GM12878 (cell line): ENCODE measurements around the gene ZNF765. TPM values are rescaled to one million over a fixed set of nuclear protein-coding genes. Genes with fewer than 3 reads are reported as not detected.

Source experiments
- ASH2L ChIP-seq: fragments of 300-600, 200-600 bp; sonication (generic); IDR thresholded peaks from 2 replicates; pipeline ENCODE4 v1.6.1; 2017; ENCODE audit warnings: low read depth, mild to moderate bottlenecking, borderline replicate concordance
- CBX5 ChIP-seq: sonication (generic); IDR thresholded peaks from 2 replicates; pipeline ENCODE4 v1.6.1; 2016; ENCODE audit warnings: low read depth, moderate library complexity, mild to moderate bottlenecking, inconsistent platforms
- CHD1 ChIP-seq: IDR thresholded peaks from 2 replicates; pipeline ENCODE4 v1.6.1; 2012; ENCODE audit warnings: low read depth, low read length, improper control_type of control experiment
- EZH2 ChIP-seq: IDR thresholded peaks from 2 replicates; pipeline ENCODE4 v1.6.1; 2012; ENCODE audit warnings: low read depth, mild to moderate bottlenecking, control low read depth, inconsistent platforms, low read length, borderline replicate concordance; ENCODE audit not compliant: control insufficient read depth
- GATAD2B ChIP-seq: fragments of 450-650 bp; conservative IDR thresholded peaks from 2 replicates; pipeline ENCODE4 v1.6.1; 2017; ENCODE audit warnings: low read depth, mild to moderate bottlenecking, moderate library complexity
- HCFC1 ChIP-seq: fragments of 150-350 bp; IDR thresholded peaks from 2 replicates; pipeline ENCODE4 v1.6.1; 2014; ENCODE audit warnings: low read length
- MTA3 ChIP-seq: IDR thresholded peaks from 2 replicates; pipeline ENCODE4 v1.6.1; 2012; ENCODE audit warnings: low read length, inconsistent platforms, borderline replicate concordance
- NFIC ChIP-seq: IDR thresholded peaks from 2 replicates; pipeline ENCODE4 v1.6.1; 2012; ENCODE audit warnings: low read depth, mild to moderate bottlenecking, inconsistent platforms, low read length, moderate library complexity
- NR2C2 ChIP-seq: IDR thresholded peaks from 2 replicates; pipeline ENCODE4 v1.6.1; 2011; ENCODE audit warnings: borderline replicate concordance, low read depth; ENCODE audit not compliant: control insufficient read depth, insufficient read length
- RAD21 ChIP-seq: IDR thresholded peaks from 2 replicates; pipeline ENCODE4 v1.6.1; 2011; ENCODE audit warnings: mild to moderate bottlenecking, low read depth, low read length, moderate library complexity; ENCODE audit not compliant: insufficient read depth
- RELA ChIP-seq: fragments of 450-650 bp; IDR thresholded peaks from 2 replicates; pipeline ENCODE4 v1.8.0; 2014; ENCODE audit warnings: borderline replicate concordance; ENCODE audit not compliant: partially characterized antibody
- TAF1 ChIP-seq: IDR thresholded peaks from 2 replicates; pipeline ENCODE4 v1.6.1; 2011; ENCODE audit warnings: mild to moderate bottlenecking, low read depth, low read length, borderline replicate concordance
- TARDBP ChIP-seq: IDR thresholded peaks from 2 replicates; pipeline ENCODE4 v1.6.1; 2016; ENCODE audit warnings: borderline replicate concordance
- ZNF24 ChIP-seq: fragments of 450-650 bp; IDR thresholded peaks from 2 replicates; pipeline ENCODE4 v1.6.1; 2017; ENCODE audit warnings: antibody characterized with exemption, mild to moderate bottlenecking
- ZNF622 ChIP-seq: fragments of 450-650 bp; IDR thresholded peaks from 2 replicates; pipeline ENCODE4 v1.6.1; 2017; ENCODE audit warnings: mild to moderate bottlenecking, inconsistent platforms
- polyA plus RNA-seq, 11 experiments: library from polyadenylated mRNA; depleted of rRNA in 4 of 11; unstranded in 6 of 11; stranded (reverse) in 5 of 11; fragments of >200 nt; fragmentation: Nextera tagmentation in 4 of 11; fragmentation: Illumina TruSeq in 1 of 11; extraction: Ambion mirVana in 4 of 11; extraction: Trizol in 1 of 11; gene quantifications; 1 replicate in 1 of 11; 2 replicates in 10 of 11; pipeline versions ENCODE4 v1.2.1 to v1.2.3, GENCODE V29; 2011 to 2016; ENCODE audit warnings: inconsistent platforms in 2 of 11, missing spikeins in 2 of 11, low read depth in 1 of 11
- total RNA-seq, 4 experiments: library from RNA; depleted of rRNA in 3 of 4; stranded (reverse); fragments of >200 nt in 3 of 4; fragmentation: Illumina TruSeq in 1 of 4; extraction: Trizol in 1 of 4; gene quantifications; 2 replicates each; pipeline versions ENCODE4 v1.2.1 to v1.2.3, GENCODE V29; 2013 to 2021
- TF ChIP-seq, protein P1 (sequence below): IDR thresholded peaks from 2 replicates; pipeline ENCODE4 v1.6.1; 2012; ENCODE audit warnings: low read depth, low read length, improper control_type of control experiment
- TF ChIP-seq, protein P2 (sequence below): fragments of 450-650 bp; formaldehyde crosslinking; IDR thresholded peaks from 2 replicates; pipeline ENCODE4 v1.5.0; 2022; ENCODE audit warnings: mild to moderate bottlenecking, missing genetic modification characterization
- TF ChIP-seq, protein P3 (sequence below): IDR thresholded peaks from 2 replicates; pipeline ENCODE4 v1.6.1; 2011; ENCODE audit warnings: low read depth, low read length, improper control_type of control experiment, borderline replicate concordance
- TF ChIP-seq, protein P4 (sequence below): fragments of 150-350 bp; IDR thresholded peaks from 2 replicates; pipeline ENCODE4 v1.6.1; 2014; ENCODE audit warnings: mild to moderate bottlenecking, low read depth, low read length
- TF ChIP-seq, protein P5 (sequence below): fragments of 450-650 bp; formaldehyde crosslinking; IDR thresholded peaks from 2 replicates; pipeline ENCODE4 v1.4.0; 2020; ENCODE audit warnings: mild to moderate bottlenecking, moderate library complexity

Gene ZNF765
- total and polyA plus RNA-seq, 10 of the 15 experiments (the other 5 are each of a cell fraction or from before 2014, with no cell fraction given) = 2.9 to 12.7 (median 7.0) TPM

DNA sequence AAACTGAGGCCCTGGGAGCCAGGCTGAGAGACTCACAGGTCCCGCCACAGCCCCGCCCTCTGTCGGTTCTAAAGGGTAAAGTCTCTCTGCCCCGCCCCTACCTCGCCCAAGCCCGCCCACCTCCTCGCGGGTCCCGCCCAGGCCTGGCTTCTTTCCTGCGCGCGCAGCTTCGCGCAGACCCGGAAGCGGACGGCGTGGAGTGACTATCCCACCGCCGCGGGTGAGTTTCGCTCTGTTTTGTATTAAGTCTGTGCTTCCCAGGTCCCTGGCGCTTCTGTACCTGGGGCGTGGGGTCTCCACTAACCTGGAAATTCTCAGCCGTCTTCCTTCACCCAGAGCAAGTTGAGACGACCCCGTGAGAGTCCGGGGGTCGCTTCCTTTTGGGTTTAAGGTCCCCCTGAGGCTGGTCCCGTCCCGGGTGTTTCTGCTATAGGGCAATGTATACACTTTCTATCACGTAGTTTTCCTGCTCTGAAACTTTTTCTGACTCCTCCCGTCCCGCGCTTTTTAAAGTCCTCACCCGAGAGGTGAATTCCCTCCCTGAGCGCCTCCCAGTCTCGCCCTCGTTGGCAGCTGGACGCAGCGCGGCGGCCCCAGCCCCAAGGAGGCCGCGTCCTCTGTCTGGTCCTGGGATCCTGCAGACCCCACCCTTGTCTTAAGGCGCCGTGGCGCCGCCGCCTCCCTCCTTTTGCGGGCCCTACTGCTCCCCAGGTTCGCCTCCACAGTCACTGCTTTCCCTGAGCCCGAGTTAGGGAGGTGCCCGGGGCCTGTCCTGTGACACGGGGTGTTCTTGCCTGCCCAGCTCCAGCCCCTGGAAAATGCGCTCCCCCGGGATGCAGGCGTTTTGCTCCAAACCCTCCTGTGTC lies at the start of gene ZNF765 (continued):
- TF ChIP-seq HCFC1 (no peak), ASH2L (no peak), TARDBP (no peak), CBX5 (0 out of 2 replicates have a peak, but pooled peaks have one; percentile 5), ZNF622 (no peak), GATAD2B (no peak), NR2C2 (no peak), CHD1 (no peak), NFIC (no peak), ZNF24 (no peak), RELA (no peak), EZH2 (no peak), TAF1 (peak; percentile 32; the same call in 1 of the 2 replicates), MTA3 (no peak), RAD21 (0 out of 2 replicates have a peak, but pooled peaks have one; percentile 16)
- TF ChIP-seq, protein P1, sequence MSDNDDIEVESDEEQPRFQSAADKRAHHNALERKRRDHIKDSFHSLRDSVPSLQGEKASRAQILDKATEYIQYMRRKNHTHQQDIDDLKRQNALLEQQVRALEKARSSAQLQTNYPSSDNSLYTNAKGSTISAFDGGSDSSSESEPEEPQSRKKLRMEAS = no peak
- TF ChIP-seq, protein P2, sequence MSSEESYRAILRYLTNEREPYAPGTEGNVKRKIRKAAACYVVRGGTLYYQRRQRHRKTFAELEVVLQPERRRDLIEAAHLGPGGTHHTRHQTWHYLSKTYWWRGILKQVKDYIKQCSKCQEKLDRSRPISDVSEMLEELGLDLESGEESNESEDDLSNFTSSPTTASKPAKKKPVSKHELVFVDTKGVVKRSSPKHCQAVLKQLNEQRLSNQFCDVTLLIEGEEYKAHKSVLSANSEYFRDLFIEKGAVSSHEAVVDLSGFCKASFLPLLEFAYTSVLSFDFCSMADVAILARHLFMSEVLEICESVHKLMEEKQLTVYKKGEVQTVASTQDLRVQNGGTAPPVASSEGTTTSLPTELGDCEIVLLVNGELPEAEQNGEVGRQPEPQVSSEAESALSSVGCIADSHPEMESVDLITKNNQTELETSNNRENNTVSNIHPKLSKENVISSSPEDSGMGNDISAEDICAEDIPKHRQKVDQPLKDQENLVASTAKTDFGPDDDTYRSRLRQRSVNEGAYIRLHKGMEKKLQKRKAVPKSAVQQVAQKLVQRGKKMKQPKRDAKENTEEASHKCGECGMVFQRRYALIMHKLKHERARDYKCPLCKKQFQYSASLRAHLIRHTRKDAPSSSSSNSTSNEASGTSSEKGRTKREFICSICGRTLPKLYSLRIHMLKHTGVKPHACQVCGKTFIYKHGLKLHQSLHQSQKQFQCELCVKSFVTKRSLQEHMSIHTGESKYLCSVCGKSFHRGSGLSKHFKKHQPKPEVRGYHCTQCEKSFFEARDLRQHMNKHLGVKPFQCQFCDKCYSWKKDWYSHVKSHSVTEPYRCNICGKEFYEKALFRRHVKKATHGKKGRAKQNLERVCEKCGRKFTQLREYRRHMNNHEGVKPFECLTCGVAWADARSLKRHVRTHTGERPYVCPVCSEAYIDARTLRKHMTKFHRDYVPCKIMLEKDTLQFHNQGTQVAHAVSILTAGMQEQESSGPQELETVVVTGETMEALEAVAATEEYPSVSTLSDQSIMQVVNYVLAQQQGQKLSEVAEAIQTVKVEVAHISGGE (CRISPR knock-in tag) = no peak
- TF ChIP-seq, protein P3, sequence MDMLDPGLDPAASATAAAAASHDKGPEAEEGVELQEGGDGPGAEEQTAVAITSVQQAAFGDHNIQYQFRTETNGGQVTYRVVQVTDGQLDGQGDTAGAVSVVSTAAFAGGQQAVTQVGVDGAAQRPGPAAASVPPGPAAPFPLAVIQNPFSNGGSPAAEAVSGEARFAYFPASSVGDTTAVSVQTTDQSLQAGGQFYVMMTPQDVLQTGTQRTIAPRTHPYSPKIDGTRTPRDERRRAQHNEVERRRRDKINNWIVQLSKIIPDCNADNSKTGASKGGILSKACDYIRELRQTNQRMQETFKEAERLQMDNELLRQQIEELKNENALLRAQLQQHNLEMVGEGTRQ = no peak
- TF ChIP-seq, protein P4, sequence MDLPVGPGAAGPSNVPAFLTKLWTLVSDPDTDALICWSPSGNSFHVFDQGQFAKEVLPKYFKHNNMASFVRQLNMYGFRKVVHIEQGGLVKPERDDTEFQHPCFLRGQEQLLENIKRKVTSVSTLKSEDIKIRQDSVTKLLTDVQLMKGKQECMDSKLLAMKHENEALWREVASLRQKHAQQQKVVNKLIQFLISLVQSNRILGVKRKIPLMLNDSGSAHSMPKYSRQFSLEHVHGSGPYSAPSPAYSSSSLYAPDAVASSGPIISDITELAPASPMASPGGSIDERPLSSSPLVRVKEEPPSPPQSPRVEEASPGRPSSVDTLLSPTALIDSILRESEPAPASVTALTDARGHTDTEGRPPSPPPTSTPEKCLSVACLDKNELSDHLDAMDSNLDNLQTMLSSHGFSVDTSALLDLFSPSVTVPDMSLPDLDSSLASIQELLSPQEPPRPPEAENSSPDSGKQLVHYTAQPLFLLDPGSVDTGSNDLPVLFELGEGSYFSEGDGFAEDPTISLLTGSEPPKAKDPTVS = no peak
- TF ChIP-seq, protein P5, sequence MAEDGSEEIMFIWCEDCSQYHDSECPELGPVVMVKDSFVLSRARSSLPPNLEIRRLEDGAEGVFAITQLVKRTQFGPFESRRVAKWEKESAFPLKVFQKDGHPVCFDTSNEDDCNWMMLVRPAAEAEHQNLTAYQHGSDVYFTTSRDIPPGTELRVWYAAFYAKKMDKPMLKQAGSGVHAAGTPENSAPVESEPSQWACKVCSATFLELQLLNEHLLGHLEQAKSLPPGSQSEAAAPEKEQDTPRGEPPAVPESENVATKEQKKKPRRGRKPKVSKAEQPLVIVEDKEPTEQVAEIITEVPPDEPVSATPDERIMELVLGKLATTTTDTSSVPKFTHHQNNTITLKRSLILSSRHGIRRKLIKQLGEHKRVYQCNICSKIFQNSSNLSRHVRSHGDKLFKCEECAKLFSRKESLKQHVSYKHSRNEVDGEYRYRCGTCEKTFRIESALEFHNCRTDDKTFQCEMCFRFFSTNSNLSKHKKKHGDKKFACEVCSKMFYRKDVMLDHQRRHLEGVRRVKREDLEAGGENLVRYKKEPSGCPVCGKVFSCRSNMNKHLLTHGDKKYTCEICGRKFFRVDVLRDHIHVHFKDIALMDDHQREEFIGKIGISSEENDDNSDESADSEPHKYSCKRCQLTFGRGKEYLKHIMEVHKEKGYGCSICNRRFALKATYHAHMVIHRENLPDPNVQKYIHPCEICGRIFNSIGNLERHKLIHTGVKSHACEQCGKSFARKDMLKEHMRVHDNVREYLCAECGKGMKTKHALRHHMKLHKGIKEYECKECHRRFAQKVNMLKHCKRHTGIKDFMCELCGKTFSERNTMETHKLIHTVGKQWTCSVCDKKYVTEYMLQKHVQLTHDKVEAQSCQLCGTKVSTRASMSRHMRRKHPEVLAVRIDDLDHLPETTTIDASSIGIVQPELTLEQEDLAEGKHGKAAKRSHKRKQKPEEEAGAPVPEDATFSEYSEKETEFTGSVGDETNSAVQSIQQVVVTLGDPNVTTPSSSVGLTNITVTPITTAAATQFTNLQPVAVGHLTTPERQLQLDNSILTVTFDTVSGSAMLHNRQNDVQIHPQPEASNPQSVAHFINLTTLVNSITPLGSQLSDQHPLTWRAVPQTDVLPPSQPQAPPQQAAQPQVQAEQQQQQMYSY (CRISPR knock-in tag) = no peak
